ENCODE data around the gene RBM20.

RBM20 gene

DNA sequence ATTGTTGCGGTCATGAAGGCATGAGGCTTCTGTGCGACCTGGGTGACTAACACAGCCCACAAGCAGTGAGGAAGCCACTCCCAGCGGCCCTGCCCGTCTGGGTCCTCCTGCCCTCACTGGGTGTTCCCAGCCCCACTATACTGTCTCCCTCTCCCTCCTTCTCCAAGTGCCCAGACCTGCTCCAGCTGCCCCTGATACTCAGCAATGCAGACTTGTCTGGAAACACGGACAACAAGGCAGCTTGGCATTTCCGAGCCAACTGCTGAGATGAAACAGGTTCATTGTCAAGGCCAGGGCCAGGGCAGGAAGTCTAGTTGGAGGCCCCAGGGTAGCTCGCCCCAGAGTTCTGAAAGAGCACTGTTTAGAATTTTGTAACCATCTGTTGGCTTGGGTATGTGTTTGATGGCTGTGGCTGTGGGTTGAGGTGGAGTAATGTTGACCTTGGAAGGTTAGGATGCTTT lies 95.7 kb downstream of the RBM20 start:
- DNase-seq (ENCODE audit: low spot score), result no peak

DNA sequence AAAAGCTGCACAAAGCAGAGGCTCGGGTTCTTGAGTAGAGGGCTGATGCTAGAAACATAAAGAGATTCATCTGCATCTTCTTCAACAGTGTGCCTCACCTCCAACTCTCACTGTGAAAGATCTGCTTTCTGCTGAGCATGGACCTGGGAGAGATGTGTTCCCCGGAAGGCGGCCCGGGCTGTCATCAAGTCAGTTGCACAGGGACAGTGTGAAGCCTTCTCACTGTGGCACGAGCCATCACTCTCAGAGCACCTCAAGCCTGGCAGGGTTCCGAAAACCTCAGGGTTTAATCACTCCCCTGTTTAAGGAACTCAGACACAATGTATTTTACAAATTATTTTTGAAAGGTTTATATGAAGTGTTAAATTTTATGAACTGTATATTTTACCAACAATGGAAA lies 98.7 kb downstream of the RBM20 start:
- no peak for DNase-seq (ENCODE audit: low spot score)

GRCh38 chr10:110744782-110745181 lies 100.6 kb downstream of the RBM20 start:
- DNase-seq (ENCODE audit: low spot score), result no peak

DNA sequence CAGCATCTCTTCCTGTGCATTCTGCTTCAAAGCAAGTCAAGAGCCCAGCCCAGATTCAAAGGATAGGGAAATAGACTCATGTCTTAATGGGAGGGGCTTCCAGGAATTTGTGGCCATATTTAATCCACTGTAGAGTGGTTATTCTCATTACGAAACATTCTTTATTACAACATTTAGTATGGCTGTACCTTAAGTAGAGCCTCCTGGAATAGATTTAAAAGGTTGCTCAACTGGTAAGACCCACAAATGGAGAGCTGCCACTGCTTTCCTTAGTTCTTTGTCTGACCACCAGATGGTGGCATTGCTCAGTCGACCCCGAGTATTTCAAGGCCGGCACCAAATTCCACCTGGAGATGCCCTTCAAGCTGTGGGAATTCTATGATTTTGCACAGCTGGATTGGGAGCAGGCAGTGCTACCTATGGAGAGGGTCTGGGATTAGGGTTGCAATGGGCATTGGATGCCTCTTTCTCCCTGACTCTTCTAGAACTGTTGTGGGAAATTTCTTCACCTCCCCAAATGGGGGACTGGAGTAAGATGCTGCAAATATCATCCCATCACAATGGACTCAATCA lies 102.2 kb downstream of the RBM20 start:
- DNase-seq (ENCODE audit: low spot score), result peak; percentile 56

DNA sequence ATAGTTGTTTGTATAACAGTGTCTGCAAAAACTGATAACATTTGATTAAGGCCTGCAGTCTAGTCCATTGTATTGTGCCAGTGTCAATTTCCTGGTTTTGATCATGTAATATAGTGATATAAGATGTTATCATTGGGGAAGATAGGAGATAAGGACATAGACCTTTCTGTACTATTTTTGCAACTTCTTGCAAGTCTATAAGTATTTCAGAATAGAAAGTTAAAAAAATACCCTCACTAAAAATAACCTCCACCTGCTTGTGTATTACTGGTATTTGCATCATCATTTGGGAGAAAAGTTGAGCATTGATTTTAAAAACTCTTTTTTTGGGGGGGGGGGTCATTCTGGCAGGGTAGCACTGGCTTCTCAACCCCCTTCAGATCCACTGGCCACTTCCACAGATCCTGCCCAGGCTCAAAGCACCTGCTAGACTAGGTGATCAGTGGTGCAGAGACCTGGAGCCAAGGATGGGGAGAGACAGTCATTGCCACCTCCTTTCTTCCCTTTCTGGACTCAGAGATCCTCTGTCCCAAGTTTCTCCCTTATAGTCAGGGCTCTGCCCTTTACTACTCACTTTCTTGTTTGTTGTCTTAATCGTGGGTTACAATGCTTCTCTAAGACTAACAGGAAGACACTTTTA lies 103.0 kb downstream of the RBM20 start:
- no peak for DNase-seq (ENCODE audit: low spot score)

GRCh38 chr10:110747609-110748464 lies 103.7 kb downstream of the RBM20 start:
- DNase-seq (ENCODE audit: low spot score), result no peak

GRCh38 chr10:110748970-110749369 lies 104.8 kb downstream of the RBM20 start:
- DNase-seq (ENCODE audit: low spot score), result no peak

- DNase-seq (ENCODE audit: low spot score), result no peak
These were observed 106.8 kb downstream of the RBM20 start for GRCh38 chr10:110750931-110751330.

DNA sequence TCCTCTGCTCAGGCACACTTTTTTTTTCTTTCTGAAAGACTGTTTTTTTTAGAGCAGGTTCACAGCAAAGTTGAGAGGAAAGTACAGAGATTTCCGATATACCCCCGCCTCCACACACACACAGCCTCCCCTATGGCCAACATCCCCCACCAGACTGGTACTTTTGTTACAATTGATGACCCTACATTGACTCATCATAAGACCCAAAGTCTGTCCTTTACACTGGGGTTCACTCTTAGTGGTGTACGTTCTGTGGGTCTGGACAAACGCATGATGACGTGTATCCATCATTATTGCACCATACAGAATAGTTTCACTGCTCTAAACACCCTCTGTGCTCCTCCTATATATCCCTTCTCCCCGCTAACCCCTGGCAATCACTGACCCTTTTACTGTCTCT lies 107.7 kb downstream of the RBM20 start:
- DNase-seq (ENCODE audit: low spot score), result no peak

DNA sequence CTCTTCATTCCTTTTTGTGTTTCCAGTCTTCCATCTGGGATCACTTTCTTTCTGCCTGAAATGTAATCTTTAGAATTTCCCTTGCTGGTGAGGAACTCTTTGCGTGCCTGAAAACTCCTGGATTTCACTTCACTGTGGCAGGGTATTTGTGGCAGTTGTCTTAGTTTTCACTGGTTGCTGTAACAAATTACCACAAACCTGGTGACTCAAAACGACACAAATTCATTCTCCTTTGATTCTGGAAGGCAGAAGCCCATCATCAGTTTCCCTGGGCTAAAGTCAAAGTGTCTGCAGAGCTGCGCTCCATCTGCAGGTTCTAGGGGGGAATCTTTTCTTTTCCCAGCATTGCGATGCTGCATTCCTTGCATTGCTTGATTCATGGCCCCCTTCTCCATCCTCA lies 109.3 kb downstream of the RBM20 start:
- no peak for DNase-seq (ENCODE audit: low spot score)

- DNase-seq (ENCODE audit: low spot score), result no peak
These were observed 110.4 kb downstream of the RBM20 start for GRCh38 chr10:110754375-110755105.

DNA sequence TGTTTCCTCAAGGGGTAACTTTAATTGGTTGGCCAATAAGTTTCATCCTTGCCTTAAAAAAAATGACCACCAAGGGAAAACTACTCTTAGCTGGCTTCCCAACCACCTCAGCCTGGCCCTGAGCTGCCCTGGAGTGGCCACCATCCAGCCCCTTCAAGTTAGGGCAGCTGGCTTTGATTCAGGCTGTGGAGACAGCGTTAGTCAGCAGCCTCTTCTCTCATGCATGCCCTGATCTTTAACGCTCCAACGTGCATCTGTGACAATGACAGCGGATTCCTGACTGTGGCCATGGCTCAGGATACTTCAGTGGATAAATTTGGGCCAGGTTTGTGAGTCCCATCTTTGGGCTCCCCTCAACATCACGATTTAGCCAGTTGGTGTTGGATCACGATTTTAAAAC lies 111.6 kb downstream of the RBM20 start:
- no peak for DNase-seq (ENCODE audit: low spot score)

- DNase-seq (ENCODE audit: low spot score), result peak; percentile 25
These were observed 112.7 kb downstream of the RBM20 start for GRCh38 chr10:110756876-110757275.

GRCh38 chr10:110757586-110757985 lies 113.5 kb downstream of the RBM20 start:
- DNase-seq (ENCODE audit: low spot score), result no peak

DNA sequence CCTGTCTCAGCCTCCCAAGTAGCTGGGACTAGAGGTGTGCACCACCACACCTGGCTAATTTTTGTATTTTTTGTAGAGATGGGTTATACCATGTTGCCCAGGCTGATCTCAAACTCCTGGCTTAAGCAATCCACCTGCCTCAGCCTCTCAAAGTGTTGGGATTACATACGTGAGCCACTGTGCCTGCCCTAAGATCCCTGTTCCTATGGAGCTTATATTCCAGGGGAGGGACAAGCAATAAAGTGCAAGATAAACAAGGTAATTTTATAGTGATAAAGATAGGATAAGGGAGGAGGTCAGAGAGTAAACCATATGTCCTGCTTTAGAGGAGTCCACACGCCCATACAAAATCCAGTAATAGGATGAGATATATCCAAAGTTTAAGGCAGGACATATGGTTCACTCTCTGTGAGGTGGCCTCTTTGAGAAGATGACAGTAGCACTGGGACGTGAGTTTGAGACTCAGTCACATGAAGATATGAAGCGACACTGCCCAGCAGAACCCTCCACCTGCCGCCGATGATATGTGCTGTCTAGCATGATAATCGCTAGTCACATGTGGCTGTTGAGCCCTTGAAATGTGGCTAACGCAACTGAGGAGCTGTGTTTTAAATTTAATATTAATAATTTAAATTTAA lies 114.1 kb downstream of the RBM20 start:
- DNase-seq (ENCODE audit: low spot score), result no peak

- DNase-seq (ENCODE audit: low spot score), result no peak
These were observed 114.8 kb downstream of the RBM20 start for GRCh38 chr10:110758898-110759297.

DNA sequence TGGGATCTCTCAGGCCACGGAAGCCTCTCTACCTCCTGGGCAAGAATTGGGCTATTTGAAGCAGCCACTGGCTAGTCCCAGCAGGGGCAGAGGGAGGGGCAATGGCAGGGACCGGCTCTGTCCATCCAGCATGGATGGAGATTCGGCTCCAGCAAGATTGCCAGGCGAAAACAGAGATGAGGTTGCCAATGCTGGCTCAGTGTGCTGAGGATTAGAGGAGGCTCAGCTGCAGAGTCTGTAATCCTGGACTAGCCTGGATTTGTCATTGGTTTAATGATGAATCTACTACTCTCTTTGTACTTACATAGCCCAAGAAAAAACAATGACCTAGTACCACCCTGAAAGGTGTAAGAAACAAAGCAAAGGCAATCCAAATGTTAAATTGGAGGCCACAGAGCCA lies 115.4 kb downstream of the RBM20 start:
- no peak for DNase-seq (ENCODE audit: low spot score)

DNA sequence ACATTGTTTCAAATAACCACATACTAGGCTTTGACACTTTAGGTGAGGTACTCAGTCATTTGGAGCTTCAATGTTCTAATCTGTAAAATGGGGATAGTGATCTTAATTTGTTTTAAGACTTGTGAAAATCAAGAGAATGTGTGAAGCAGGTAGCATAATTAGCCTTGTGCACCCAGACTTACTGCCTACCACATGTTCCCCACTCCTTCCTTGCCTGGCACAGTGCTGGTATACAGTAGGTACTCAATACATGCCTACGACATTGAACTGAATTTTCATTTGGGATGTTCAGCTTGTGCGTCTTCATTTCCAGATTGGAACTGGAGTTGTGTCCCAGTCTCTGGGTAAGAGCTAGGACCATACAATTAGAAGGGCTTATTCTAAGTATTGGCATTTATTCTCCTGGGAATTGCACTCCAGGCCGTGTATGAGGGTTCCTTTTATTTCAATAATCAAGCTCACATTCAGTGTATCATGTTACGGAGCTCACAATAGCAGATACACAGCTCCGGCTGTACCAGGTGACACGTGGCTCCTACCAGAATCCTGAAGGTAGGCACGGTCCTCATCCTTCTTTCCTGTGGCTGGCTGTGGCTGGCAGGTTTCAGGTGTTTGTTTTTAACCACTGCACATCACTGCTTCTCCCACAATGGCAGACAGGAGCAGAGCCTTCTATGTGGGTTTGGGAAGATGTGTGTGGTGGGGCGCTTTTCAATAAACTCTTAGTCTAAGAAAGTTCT lies 118.1 kb downstream of the RBM20 start:
- DNase-seq (ENCODE audit: low spot score), result no peak

DNA sequence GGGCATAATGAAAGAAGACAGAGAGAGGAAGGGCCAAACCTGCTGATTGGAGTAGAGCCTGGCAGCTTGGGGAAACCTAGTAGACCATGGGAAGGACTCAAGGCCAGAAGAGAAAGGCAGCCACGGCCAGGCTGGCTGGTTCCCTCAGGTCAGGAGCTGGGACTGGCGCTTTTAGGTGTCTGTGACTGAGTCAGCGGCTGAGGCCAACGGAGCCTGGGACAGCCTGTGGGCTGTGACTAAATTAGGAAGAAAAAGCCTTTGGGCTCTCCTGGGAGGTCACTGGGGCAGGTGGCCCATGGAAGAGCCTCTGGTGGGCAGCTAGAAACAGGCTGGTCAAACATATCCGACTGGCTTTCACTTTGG lies 118.7 kb downstream of the RBM20 start:
- DNase-seq (ENCODE audit: low spot score), result no peak

GRCh38 chr10:110764378-110764777 lies 120.2 kb downstream of the RBM20 start:
- no peak for DNase-seq (ENCODE audit: low spot score)

- no peak for DNase-seq (ENCODE audit: low spot score)
These were observed 120.8 kb downstream of the RBM20 start for GRCh38 chr10:110764793-110765512.
